HL-60/S4 (cell line): ENCODE data around the gene SIK3.
"Not testable (repeated sequence)": the region's sequence is repeated elsewhere in the genome, so short reads cannot be mapped to it uniquely, and the experiment has no call there.

Experiments
- in situ Hi-C: fragments of 300-500 bp; cut with MboI; formaldehyde crosslinking; loops from 2 replicates; pipeline ENCODE4 v1.14.3; 2022; ENCODE audit warnings: low sequenced_read_pairs

The SIK3 gene

DNA sequence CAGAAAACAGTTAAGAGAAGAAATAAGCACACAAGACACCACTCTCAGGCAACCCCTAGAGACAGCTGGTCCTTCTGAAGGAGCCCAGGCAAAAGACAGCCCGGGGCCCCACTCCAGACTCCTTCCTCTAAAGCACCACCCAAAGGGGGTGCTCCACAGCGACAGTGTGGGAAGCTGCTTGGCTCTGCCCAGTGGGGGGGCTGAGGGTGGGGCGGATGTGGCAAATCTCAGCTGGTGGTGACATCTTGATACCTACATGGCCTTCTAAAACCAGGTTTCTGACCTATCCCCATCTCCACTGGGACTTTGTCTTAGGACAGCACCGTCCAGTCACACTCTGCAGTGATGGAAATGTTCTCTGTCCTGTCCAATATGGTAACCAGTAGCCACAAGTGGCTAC lies 250.6 kb downstream of the SIK3 start:
- in situ Hi-C loops = no loop called here

DNA sequence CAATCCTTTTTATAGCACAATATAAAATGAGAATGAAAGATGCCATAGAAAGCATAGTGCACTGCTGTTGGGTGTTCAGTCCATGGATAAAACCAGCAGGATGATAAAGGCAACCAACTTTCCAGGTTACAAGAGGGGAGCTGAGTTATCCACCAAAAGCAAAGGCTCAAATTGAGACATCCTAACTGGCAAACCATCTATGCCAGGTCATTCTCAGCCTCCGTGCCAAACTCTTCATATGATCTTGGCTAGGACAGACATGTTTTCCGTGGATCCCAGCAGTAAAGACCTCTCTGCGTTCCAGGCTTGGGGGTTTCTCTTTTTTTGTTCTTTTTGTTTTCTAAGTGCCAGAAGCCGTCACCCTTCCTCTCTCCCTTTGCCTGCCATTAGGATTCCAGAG lies 253.5 kb downstream of the SIK3 start:
- in situ Hi-C loops = no loop called here

DNA sequence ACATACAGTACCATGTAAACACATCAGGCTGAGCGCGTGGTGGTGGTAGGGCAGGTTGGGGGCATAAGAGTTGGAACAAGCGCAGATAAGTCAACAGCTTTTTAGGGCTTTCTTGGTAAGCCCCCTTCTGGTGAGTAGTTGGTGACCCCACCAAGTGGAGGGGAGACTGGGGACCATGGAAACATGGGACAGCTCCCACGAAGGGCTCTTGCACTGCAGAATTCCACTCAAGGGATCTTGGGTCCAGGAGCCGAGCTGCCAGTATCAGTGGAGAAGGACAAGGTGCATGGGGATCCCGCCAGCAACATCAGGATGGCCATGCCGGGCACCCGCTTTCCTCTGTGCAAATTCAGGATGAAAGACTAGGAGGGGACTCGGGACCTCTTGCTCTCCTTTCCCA lies 254.6 kb downstream of the SIK3 start:
- in situ Hi-C loops = no loop called here

DNA sequence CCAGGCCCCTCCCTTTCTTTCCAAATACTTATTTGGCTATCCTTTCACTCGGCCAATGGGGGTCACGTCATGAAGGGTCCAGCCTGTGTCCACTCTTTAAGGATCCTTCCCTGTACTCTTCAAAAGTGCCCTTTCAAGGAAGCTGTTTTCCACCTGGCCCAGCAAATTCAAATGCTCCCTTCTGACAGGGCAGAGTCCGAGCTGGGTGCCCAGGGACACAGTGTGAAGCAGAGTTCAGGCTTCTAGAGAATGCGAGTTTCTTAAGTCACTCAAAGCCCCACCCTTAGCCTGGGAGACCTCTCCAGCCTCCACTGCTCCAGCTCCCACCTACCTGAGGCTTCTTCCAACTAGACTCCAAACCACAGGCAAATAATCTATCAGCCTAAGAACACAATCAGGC lies 255.3 kb downstream of the SIK3 start:
- in situ Hi-C loops = no loop called here

DNA sequence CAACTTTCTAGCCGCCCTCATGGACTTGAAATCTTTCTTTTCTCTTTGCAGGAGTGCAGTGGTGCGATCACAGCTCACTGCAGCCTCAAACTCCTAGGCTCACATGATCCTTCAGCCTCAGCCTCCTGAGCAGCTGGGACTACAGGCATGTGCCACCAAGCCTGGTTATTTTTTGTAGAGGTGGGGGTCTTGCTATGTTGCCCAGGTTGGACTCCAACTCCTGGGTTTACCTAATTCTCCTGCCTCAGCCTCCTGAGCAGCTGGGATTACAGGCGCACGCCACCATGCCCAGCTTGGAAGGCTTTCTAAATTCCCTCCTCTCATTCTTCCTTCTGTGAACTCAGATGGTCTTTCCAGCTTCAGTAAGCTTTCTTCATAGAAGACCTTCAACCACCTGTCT lies 256.1 kb downstream of the SIK3 start:
- in situ Hi-C loops = no loop called here

DNA sequence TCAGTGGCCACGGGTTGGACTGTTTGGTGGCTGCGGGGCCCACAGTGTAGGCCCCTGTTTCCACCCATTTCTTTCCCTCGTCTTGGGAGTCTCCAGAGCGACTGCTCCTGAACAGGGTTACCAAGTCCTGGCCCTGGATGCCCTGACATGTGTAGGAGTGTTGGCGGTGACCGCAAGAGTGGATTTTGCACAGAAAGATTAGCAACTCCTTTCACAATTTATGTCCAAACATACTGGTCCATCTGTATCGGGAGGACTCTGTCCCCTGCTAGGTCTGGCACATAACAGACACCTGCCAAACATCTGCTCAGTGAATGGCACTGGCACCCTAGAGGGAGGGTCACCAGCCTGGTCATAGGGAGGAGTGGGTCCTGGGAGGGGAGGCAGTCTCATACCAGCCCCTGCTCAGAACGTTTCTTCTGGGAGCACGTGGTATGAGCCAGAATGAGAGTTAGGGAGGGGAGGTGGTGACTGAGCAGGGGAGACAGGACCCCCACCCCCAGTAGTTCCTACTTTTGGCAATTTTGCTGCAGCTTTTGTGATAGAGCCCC lies 257.4 kb downstream of the SIK3 start:
- in situ Hi-C loops = no loop called here

DNA sequence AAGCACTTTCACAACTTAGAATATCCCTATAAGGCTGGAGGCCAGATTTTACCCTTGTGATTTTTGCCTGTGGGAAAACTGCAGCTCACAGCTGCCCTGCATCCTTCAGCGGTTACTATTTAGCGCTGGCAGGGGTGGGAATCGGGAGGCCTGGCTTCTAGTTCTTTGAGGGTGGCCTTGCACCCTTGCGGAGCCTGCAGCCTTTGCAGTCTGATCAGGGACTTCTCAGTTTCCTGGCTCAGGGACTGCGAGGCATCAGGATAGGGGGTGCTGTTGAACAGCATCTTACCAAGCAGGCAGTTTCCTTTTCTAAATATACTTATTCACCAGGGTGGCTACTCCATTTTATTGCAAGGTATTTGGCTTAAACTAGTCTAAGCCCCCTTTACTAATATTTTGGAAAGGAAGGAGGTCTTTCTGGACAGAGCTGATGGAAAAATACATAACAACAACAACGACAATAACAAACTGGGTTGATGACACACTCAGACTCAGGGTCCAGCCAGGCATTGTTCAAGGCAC lies 257.9 kb downstream of the SIK3 start:
- in situ Hi-C loops = no loop called here

DNA sequence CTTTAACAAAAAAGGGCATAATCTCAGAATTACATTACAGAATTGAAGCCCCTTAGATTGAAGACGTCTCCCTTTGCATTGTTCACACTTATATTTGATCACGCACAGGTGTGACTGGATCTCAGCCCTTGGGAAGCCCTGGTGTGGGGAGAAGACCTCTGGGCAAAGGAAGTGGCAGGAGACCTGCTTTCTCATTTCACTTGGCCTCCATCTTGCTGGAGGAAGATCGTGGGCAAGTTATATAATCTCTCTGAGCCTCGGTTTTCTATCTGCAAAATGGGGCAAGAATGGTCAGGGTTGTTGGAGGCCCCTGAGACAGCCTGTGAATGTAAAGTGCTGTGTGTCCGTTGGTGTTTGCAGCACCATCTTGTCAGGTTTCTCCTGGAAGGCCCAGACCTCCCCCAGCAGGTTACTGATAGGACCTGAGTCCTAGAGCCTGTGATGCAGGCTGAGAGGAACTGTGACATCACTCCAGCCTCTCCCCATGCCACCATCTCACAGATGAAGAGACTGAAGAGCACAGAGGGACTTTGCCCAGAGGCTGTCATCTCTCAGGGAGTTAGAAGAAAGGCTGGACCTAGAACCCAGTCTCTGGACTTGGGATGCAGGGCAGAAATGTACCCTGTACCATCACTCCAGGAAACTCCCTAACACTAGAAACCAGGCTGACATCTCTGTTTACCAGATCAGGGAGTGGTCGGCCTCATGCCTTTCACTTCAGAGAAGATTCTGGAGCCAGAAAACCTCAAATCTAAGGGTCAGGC lies 259.7 kb downstream of the SIK3 start:
- in situ Hi-C loops = no loop called here

DNA sequence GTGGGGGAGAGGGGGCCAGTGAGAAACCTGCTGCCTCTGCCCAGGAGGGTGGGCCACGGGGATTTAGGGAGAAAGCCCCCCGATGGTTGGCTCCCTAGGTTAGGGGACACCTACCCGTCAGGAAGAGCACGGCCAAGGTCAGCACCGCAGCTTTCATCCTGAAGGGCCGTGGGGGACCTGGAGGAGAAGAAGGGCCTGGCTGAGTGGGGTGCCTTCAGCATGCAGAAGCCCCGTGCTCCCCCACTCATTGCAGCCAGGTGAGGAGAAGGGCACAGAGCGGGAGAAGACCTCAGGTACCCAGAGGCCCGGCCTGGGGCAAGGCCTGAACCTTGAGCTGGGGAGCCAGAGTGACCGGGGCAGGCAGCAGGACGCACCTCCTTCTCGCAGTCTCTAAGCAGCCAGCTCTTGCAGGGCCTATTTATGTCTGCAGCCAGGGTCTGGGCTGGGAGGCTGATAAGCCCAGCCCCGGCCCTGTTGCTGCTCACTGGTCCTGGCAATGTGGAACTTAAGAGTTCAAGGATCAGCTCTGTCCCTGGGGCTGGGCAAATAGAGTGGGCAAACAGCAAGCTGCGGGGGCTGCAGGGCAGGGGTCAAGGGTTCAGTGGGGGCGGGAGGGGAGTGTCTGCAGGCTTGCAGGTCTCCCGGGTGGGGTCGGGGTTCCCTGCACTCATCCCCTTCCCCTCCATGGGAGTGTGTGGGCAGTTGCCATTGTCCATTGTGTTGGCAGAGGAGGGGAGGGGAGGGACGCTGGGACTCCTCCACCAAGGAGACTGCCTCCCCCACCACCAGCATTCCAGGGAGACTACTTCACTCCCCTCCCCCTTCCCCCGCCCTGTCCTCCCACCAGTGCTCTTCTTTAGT lies 260.8 kb downstream of the SIK3 start, which contains the start of gene APOA1:
Gene APOA1 (minus strand): TSS at position 392 of the 861 bp plus-strand sequence. CDS start 235 bp downstream, at position 157.
- in situ Hi-C loops = no loop called here

DNA sequence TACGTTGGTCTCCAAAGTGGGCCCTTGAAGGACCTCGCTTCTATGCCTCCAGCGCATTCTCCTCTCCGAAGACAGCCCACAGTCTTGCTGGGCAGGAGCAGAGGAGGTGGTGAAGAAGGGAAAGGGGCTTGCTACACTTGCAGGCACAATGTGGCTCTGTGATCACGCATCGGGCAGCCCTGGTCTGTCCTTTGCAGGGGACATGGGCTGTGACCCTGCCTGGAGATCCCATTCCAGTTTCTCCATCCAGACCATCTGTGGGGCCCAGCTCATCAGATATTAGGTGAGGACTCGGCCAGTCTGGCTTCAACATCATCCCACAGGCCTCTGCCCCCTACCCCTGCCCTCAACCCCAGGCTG lies 261.6 kb downstream of the SIK3 start:
- in situ Hi-C loops = no loop called here

DNA sequence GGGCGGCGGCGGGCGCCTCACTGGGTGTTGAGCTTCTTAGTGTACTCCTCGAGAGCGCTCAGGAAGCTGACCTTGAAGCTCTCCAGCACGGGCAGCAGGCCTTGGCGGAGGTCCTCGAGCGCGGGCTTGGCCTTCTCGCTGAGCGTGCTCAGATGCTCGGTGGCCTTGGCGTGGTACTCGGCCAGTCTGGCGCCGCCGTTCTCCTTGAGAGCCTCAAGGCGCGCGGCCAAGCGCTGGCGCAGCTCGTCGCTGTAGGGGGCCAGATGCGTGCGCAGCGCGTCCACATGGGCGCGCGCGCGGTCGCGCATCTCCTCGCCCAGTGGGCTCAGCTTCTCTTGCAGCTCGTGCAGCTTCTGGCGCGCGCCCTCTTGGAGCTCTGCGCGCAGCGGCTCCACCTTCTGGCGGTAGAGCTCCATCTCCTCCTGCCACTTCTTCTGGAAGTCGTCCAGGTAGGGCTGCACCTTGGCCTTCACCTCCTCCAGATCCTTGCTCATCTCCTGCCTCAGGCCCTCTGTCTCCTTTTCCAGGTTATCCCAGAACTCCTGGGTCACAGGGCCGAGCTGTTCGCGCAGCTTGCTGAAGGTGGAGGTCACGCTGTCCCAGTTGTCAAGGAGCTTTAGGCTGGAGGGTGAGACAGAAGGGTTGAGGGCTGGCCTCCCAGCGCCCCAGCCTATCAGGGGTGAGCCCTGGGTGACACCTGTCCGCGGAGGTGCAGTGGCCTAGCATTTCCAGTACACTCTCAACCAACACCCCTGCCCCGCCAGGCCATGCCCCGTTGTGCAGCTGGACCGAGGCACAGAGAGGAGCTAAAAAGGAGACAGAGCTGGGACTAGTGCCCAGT lies 262.2 kb downstream of the SIK3 start:
- in situ Hi-C loops = no loop called here

DNA sequence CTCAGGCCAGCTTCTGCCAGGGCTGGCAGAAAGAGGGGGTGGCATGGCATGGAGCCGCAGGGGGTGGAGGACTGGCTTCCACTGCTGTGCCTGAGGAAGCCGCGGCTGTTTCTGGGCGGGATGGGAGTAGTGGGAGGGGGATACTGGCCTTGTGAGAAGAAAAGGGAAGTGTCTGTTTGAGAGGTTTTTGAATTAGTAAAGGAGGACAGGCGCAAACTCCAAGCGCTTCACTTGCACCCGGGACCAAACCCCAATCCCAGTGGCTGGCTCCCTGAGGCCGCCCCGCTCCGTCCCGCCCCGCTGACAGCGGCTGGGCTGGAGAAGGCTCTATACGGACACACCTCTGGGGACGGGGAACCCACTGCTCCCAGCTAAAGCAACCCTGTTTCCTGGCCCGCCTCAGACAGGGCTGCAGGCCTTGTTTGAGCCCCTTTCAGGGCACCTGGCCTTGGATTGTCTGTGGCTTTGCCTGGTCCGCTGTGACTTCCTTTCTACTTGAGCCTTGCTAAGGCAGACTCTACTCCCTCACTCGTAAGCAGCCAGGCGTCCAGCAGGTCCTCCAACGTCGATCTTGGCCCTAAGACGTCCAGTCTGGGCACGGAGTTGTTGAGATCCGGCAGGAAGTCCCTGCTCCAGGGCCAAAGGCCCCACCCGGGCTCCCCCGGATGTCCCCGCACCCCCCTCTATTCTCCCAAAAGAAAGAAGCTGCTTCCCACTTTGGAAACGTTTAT lies 263.0 kb downstream of the SIK3 start:
- in situ Hi-C loops = no loop called here

DNA sequence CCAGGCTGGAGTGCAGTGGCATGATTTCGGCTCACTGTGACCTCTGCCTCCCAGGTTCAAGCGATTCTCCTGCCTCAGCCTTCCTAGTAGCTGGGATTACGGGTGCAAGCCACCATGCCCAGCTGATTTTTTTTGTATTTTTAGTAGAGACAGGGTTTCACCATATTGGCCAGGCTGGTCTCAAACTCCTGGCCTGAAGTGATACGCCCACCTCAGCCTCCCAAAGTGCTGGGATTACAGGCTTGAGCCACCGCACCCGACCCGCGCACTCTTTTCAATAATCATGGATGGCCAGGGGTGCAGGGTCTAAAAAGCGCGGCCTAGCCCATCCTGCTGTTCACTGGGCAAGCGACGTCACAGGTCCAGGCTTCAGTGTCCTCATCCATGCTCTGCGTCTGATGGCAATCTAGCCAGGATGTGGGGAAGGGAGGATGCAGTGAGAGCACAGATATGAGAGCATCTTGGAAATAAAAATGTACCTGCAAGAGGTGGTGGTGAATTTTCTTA lies 263.6 kb downstream of the SIK3 start:
- in situ Hi-C loops = not testable (repeated sequence)

DNA sequence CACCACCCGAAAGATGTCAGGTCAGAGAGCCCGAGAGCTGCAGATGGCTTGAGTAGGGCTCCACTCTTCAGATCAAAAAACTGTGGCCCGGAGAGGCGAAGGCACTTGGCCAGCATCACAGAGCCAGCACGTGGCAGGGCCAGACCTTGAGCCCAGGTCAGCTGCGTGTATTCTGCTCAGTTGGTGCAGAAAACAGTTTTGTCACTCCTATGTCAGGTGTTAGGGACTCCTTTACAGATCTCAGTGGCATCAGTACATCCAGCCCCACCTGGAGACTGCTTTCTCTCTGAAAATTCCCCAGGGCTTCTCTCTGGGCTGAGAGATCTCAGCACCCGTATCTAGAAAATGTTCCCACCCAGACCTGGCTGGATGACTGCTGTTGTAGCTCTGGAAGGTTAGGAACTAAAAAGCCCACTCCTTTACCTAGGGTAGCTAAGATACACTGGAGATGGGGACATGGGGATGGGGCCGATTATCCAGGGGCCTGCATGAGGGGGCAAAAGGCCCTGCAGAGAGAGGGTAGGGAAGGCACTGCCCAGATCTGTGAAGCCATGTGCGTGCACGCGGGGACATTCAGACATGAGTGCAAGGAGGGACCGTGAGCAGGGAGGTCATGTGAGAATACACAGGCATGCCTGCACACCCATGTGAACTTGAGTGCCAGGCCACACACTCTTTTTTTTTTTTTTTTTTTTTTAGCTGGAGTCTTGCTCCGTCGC lies 264.3 kb downstream of the SIK3 start:
- in situ Hi-C loops = no loop called here

DNA sequence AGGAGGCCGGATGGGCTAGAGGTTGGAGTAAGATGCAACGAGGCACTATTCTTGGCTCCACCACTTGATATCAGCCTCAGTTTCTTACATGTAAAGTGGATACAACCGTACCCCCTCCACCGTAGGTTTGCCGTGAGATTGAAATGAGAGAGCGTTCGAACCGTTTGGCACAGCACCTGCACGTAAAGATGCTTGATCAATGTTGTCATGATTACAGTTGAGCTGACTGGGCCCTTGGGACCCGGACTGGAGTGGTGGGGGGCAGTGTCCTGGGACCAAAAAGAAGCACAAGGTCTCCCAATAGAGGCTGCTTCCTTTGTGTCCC lies 264.8 kb downstream of the SIK3 start:
- in situ Hi-C loops = no loop called here

DNA sequence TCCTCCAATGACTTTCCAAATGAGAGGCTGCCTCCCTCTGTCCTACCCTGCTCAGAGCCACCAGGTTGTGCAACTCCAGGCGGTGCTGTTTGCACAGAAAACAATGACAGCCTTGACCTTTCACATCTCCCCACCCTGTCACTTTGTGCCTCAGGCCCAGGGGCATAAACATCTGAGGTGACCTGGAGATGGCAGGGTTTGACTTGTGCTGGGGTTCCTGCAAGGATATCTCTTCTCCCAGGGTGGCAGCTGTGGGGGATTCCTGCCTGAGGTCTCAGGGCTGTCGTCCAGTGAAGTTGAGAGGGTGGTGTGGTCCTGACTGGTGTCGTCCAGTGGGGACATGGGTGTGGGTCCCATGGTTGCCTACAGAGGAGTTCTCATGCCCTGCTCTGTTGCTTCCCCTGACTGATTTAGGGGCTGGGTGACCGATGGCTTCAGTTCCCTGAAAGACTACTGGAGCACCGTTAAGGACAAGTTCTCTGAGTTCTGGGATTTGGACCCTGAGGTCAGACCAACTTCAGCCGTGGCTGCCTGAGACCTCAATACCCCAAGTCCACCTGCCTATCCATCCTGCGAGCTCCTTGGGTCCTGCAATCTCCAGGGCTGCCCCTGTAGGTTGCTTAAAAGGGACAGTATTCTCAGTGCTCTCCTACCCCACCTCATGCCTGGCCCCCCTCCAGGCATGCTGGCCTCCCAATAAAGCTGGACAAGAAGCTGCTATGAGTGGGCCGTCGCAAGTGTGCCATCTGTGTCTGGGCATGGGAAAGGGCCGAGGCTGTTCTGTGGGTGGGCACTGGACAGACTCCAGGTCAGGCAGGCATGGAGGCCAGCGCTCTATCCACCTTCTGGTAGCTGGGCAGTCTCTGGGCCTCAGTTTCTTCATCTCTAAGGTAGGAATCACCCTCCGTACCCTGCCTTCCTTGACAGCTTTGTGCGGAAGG lies 265.6 kb downstream of the SIK3 start:
- in situ Hi-C loops = no loop called here

DNA sequence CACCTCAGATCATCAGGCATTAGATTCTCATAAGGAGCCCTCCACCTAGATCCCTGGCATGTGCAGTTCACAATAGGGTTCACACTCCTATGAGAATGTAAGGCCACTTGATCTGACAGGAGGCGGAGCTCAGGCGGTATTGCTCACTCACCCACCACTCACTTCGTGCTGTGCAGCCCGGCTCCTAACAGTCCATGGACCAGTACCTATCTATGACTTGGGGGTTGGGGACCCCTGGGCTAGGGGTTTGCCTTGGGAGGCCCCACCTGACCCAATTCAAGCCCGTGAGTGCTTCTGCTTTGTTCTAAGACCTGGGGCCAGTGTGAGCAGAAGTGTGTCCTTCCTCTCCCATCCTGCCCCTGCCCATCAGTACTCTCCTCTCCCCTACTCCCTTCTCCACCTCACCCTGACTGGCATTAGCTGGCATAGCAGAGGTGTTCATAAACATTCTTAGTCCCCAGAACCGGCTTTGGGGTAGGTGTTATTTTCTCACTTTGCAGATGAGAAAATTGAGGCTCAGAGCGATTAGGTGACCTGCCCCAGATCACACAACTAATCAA lies 266.4 kb downstream of the SIK3 start:
- in situ Hi-C loops = no loop called here
